Esophagus muscularis mucosa (tissue), 3 donors: ENCODE data around the gene GNG7.

Source experiments
- POLR2A ChIP-seq: fragments of 450-650 bp; IDR thresholded peaks from one replicate; pipeline ENCODE4 v1.6.1; 2017; ENCODE audit warnings: antibody characterized with exemption, moderate library complexity, mild to moderate bottlenecking, low read depth
- POLR2AphosphoS5 ChIP-seq, 2 donors: sonication (generic); formaldehyde crosslinking; IDR thresholded peaks; one replicate each; pipeline ENCODE4 v1.6.1; 2017; ENCODE audit warnings: antibody characterized with exemption in 2 of 2
- TF ChIP-seq, protein P1 (sequence below), 3 experiments: fragments of 200-600 bp in 2 of 3; fragments of 450-650 bp in 1 of 3; sonication (generic) in 2 of 3; IDR thresholded peaks; one replicate each; pipeline ENCODE4 v1.5.1; 2017 to 2019; ENCODE audit warnings: antibody characterized with exemption in 3 of 3, mild to moderate bottlenecking in 2 of 3, moderate library complexity in 1 of 3

DNA sequence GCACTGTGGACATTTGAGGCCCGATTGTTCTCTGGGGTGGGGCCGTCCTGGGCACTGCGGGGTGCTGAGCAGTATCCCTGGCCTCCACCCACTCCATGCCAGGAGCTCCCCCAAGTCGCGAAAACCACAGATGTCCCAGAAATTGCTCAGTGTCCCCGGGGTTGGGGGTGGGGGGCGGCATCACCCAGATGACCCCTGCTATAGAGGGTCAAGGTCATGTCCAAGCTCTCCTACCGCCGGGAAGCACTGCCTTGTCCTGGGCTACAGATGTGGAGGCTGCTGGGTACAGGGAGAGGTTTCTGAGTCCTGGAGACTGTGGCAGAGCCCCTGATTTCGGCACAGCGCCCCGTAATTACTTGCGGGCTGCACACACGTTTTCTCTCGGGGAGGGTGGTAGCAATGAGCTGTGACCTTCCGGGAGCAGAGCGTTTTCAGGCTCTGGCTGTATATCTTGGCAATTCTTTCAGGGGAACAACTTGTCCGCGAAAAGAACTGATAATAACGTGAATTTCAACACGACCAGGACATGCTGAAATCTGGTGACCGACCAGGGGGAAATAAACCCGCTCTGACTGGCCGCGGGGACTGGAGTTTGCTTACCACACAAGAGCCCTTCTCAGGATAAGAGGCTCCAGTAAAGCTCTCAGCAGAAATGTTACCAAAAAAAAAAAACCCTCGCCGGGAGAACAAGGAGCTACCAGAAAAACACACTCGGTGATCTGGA is 68.1 kb downstream of the GNG7 start:
- TF ChIP-seq, protein P1, sequence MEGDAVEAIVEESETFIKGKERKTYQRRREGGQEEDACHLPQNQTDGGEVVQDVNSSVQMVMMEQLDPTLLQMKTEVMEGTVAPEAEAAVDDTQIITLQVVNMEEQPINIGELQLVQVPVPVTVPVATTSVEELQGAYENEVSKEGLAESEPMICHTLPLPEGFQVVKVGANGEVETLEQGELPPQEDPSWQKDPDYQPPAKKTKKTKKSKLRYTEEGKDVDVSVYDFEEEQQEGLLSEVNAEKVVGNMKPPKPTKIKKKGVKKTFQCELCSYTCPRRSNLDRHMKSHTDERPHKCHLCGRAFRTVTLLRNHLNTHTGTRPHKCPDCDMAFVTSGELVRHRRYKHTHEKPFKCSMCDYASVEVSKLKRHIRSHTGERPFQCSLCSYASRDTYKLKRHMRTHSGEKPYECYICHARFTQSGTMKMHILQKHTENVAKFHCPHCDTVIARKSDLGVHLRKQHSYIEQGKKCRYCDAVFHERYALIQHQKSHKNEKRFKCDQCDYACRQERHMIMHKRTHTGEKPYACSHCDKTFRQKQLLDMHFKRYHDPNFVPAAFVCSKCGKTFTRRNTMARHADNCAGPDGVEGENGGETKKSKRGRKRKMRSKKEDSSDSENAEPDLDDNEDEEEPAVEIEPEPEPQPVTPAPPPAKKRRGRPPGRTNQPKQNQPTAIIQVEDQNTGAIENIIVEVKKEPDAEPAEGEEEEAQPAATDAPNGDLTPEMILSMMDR (IDR thresholded peaks at IDR 0.05) = no peak
- TF ChIP-seq POLR2AphosphoS5 (IDR thresholded peaks at IDR 0.05) = no peak
- TF ChIP-seq POLR2A = no peak
